ENCODE data around the gene NKX6-2.

GRCh38 chr10:132753596-132753995 is 32.4 kb downstream of the NKX6-2 start:
- TF ChIP-seq CTCF (IDR thresholded peaks at IDR 0.05) (no peak), POLR2A (IDR thresholded peaks at IDR 0.05) (no peak)
